Astrocyte (in vitro differentiated cells and primary cell): ENCODE measurements around the gene NDUFV1. TPM values are rescaled to one million over a fixed set of nuclear protein-coding genes. Genes with fewer than 3 reads are reported as not detected.

Source experiments
- DNase-seq: peaks from one replicate; pipeline ENCODE4 v3.0.0-alpha.2; 2010; ENCODE audit warnings: low read depth
- FAIRE-seq: peaks from 2 replicates; lab custom pipeline; 2011; peaks lifted over from hg19 to GRCh38; lab: Jason Lieb, UNC
- H2AFZ ChIP-seq: 2 replicates; pipeline ENCODE4 v1.6.0; 2012; ENCODE audit warnings: low read depth, low read length, inconsistent platforms
- H3K27ac ChIP-seq: 2 replicates; pipeline ENCODE4 v1.5.1; 2011; ENCODE audit warnings: low read depth, low read length, inconsistent platforms
- H3K27me3 ChIP-seq: 2 replicates; pipeline ENCODE4 v1.6.0; 2011; ENCODE audit warnings: low read length, inconsistent platforms; ENCODE audit not compliant: insufficient read depth
- H3K36me3 ChIP-seq: 2 replicates; pipeline ENCODE4 v1.5.1; 2011; ENCODE audit warnings: low read length, inconsistent platforms; ENCODE audit not compliant: insufficient read depth
- H3K4me1 ChIP-seq: 2 replicates; pipeline ENCODE4 v1.5.1; 2011; ENCODE audit warnings: low read length, inconsistent platforms; ENCODE audit not compliant: insufficient read depth
- H3K4me2 ChIP-seq: 2 replicates; pipeline ENCODE4 v1.6.0; 2012; ENCODE audit warnings: low read length, inconsistent platforms
- H3K4me3 ChIP-seq: 2 replicates; pipeline ENCODE4 v1.5.1; 2011; ENCODE audit warnings: low read depth, mild to moderate bottlenecking, low read length, inconsistent platforms; ENCODE audit not compliant: insufficient read depth
- H3K79me2 ChIP-seq: 2 replicates; pipeline ENCODE4 v1.6.0; 2012; ENCODE audit warnings: mild to moderate bottlenecking, low read length, inconsistent platforms; ENCODE audit not compliant: insufficient read depth
- H3K9ac ChIP-seq: 2 replicates; pipeline ENCODE4 v1.6.0; 2012; ENCODE audit warnings: mild to moderate bottlenecking, low read length, inconsistent platforms
- H3K9me3 ChIP-seq: 2 replicates; pipeline ENCODE4 v1.5.1; 2012; ENCODE audit warnings: low read depth, mild to moderate bottlenecking, low read length, inconsistent platforms; ENCODE audit not compliant: insufficient read depth
- H4K20me1 ChIP-seq: 2 replicates; pipeline ENCODE4 v1.6.0; 2012; ENCODE audit warnings: low read length, inconsistent platforms; ENCODE audit not compliant: insufficient read depth
- H3K27ac Mint-ChIP-seq: one replicate; pipeline ENCODE4 v1.8.0; 2021; ENCODE audit warnings: mild to moderate bottlenecking, mixed read lengths; ENCODE audit not compliant: unreplicated experiment
- H3K27me3 Mint-ChIP-seq: one replicate; pipeline ENCODE4 v1.8.0; 2021; ENCODE audit warnings: low read depth, mixed read lengths; ENCODE audit not compliant: unreplicated experiment
- H3K36me3 Mint-ChIP-seq: one replicate; pipeline ENCODE4 v1.8.0; 2021; ENCODE audit warnings: low read depth, mixed read lengths; ENCODE audit not compliant: unreplicated experiment
- H3K4me1 Mint-ChIP-seq: one replicate; pipeline ENCODE4 v1.8.0; 2021; ENCODE audit warnings: low read depth, mixed read lengths; ENCODE audit not compliant: unreplicated experiment
- H3K4me3 Mint-ChIP-seq: one replicate; pipeline ENCODE4 v1.8.0; 2021; ENCODE audit warnings: mild to moderate bottlenecking, moderate library complexity, mixed read lengths; ENCODE audit not compliant: unreplicated experiment
- H3K9me3 Mint-ChIP-seq: one replicate; pipeline ENCODE4 v1.8.0; 2021; ENCODE audit warnings: mild to moderate bottlenecking, mixed read lengths; ENCODE audit not compliant: unreplicated experiment
- CTCF ChIP-seq: IDR thresholded peaks from 2 replicates; pipeline ENCODE4 v1.5.1; 2011; ENCODE audit warnings: low read depth, mild to moderate bottlenecking, inconsistent platforms, low read length, moderate library complexity; ENCODE audit not compliant: insufficient read depth
- EZH2 ChIP-seq: IDR thresholded peaks from 2 replicates; pipeline ENCODE4 v1.6.1; 2012; ENCODE audit warnings: mild to moderate bottlenecking, low read length, inconsistent platforms; ENCODE audit not compliant: insufficient read depth
- total RNA-seq: library from RNA; stranded (reverse); gene quantifications from 2 replicates; pipeline ENCODE4 v1.2.1, GENCODE V29; 2021

The NDUFV1 gene
- total RNA-seq, 1 donor from 2014 or later: 117 TPM

GRCh38 chr11:67564230-67564629, 42.5 kb upstream of the NDUFV1 start:
- FAIRE-seq: no peak
- H3K4me2 ChIP-seq: peak overlapping the region; percentile 61

GRCh38 chr11:67571443-67571842, 35.3 kb upstream of the NDUFV1 start:
- Histone ChIP-seq H3K27me3 (peaks cover 8% of the 10 kb centered on the region), H3K27ac (no peak overlapping the region), H3K36me3 (no peaks in the 10 kb centered on the region), H2AFZ (no peak overlapping the region), H4K20me1 (no peaks in the 10 kb centered on the region), H3K9ac (no peak overlapping the region), H3K79me2 (no peaks in the 10 kb centered on the region), H3K4me1 (no peaks in the 10 kb centered on the region), H3K4me3 (no peak overlapping the region), H3K4me2 (no peak overlapping the region), H3K9me3 (peaks cover 4% of the 10 kb centered on the region)
- no peaks in the 10 kb centered on the region for H3K9me3 Mint-ChIP-seq
- no peak overlapping the region for H3K27ac Mint-ChIP-seq
- H3K4me1 Mint-ChIP-seq: no peaks in the 10 kb centered on the region
- peaks cover 5% of the 10 kb centered on the region for H3K27me3 Mint-ChIP-seq
- H3K36me3 Mint-ChIP-seq: no peaks in the 10 kb centered on the region
- TF ChIP-seq EZH2: no peak
- TF ChIP-seq CTCF: no peak
- no peak overlapping the region for H3K4me3 Mint-ChIP-seq
- no peak for FAIRE-seq
- DNase-seq: no peak

More at GRCh38 chr11:67564230-67564629, 42.5 kb upstream of the NDUFV1 start:
- H3K9me3 Mint-ChIP-seq: peaks cover 2% of the 10 kb centered on the region
- no peaks in the 10 kb centered on the region for H3K9me3 ChIP-seq
- H3K27ac Mint-ChIP-seq: peak overlapping the region; percentile 100
- H3K27me3 Mint-ChIP-seq: no peaks in the 10 kb centered on the region
- H3K79me2 ChIP-seq: no peaks in the 10 kb centered on the region
- H3K27me3 ChIP-seq: no peaks in the 10 kb centered on the region
- peak overlapping the region; percentile 46 for H2AFZ ChIP-seq
- peak overlapping the region; percentile 73 for H3K9ac ChIP-seq
- no peaks in the 10 kb centered on the region for H3K36me3 ChIP-seq
- peaks cover 23% of the 10 kb centered on the region for H3K4me1 ChIP-seq
- peak; percentile 43 for DNase-seq
- no peaks in the 10 kb centered on the region for H3K36me3 Mint-ChIP-seq
- peak overlapping the region; percentile 25 for H3K4me3 ChIP-seq
- H3K4me1 Mint-ChIP-seq: peaks cover 22% of the 10 kb centered on the region
- H3K27ac ChIP-seq: peak overlapping the region; percentile 97
- no peaks in the 10 kb centered on the region for H4K20me1 ChIP-seq
- TF ChIP-seq EZH2 (no peak), CTCF (no peak)
- H3K4me3 Mint-ChIP-seq: peak overlapping the region; percentile 47

- no peaks in the 10 kb centered on the region for H3K36me3 ChIP-seq
- peaks cover 8% of the 10 kb centered on the region for H3K27me3 ChIP-seq
- H3K4me2 ChIP-seq: no peak overlapping the region
- H3K27ac Mint-ChIP-seq: no peak overlapping the region
- TF ChIP-seq EZH2 (no peak), CTCF (no peak)
- peaks cover 12% of the 10 kb centered on the region for H3K27me3 Mint-ChIP-seq
- no peaks in the 10 kb centered on the region for H4K20me1 ChIP-seq
- no peaks in the 10 kb centered on the region for H3K4me1 ChIP-seq
- H3K9me3 Mint-ChIP-seq: no peaks in the 10 kb centered on the region
- no peak for DNase-seq
- no peaks in the 10 kb centered on the region for H3K36me3 Mint-ChIP-seq
- H3K4me1 Mint-ChIP-seq: no peaks in the 10 kb centered on the region
- FAIRE-seq: no peak
- no peak overlapping the region for H3K27ac ChIP-seq
- H3K79me2 ChIP-seq: no peaks in the 10 kb centered on the region
- no peak overlapping the region for H3K9ac ChIP-seq
- H3K4me3 ChIP-seq: no peak overlapping the region
- no peak overlapping the region for H3K4me3 Mint-ChIP-seq
- H2AFZ ChIP-seq: no peak overlapping the region
- H3K9me3 ChIP-seq: peaks cover 4% of the 10 kb centered on the region
These were observed 34.4 kb upstream of the NDUFV1 start for GRCh38 chr11:67572305-67572704.
